Measurements from ENCODE around the gene CDH12.
"Not testable (repeated sequence)": the region's sequence is repeated elsewhere in the genome, so short reads cannot be mapped to it uniquely, and the experiment has no call there.

The CDH12 gene

GRCh38 chr5:22051881-22052280 lies 801.3 kb downstream of the CDH12 start:
- Histone ChIP-seq H3K27ac (ENCODE audit: low read depth, low read length) (no peak overlapping the region), H3K4me1 (ENCODE audit: control insufficient read depth, insufficient read depth, low read length) (peaks cover 6% of the 10 kb centered on the region; the same call in 1 of the 2 replicates), H3K27me3 (ENCODE audit: control insufficient read depth, insufficient read depth, low read length) (no peaks in the 10 kb centered on the region), H3K9ac (ENCODE audit: low read length) (no peak overlapping the region), H3K36me3 (ENCODE audit: control insufficient read depth, insufficient read depth, low read length) (no peaks in the 10 kb centered on the region), H3K9me3 (ENCODE audit: control insufficient read depth, insufficient read depth, low read depth, low read length) (no peaks in the 10 kb centered on the region), H3K4me3 (ENCODE audit: low read depth, low read length) (no peak overlapping the region)

- Histone ChIP-seq H3K9ac (ENCODE audit: low read length) (no peak overlapping the region), H3K27ac (ENCODE audit: low read depth, low read length) (no peak overlapping the region), H3K9me3 (ENCODE audit: control insufficient read depth, insufficient read depth, low read depth, low read length) (no peaks in the 10 kb centered on the region), H3K36me3 (ENCODE audit: control insufficient read depth, insufficient read depth, low read length) (no peaks in the 10 kb centered on the region), H3K4me3 (ENCODE audit: low read depth, low read length) (no peak overlapping the region), H3K4me1 (ENCODE audit: control insufficient read depth, insufficient read depth, low read length) (peaks cover 8% of the 10 kb centered on the region; the same call in 1 of the 2 replicates), H3K27me3 (ENCODE audit: control insufficient read depth, insufficient read depth, low read length) (no peaks in the 10 kb centered on the region)
These were observed 802.2 kb downstream of the CDH12 start for GRCh38 chr5:22050931-22051330.

GRCh38 chr5:22044229-22044628 lies 808.9 kb downstream of the CDH12 start:
- no peak overlapping the region for H3K4me3 ChIP-seq (ENCODE audit: low read depth, low read length)
- H3K9ac ChIP-seq (ENCODE audit: low read length): no peak overlapping the region
- H3K9me3 ChIP-seq (ENCODE audit: control insufficient read depth, insufficient read depth, low read depth, low read length): 0 out of 2 replicates have a peak, but pooled peaks cover 5% of the 10 kb centered on the region
- no peaks in the 10 kb centered on the region for H3K36me3 ChIP-seq (ENCODE audit: control insufficient read depth, insufficient read depth, low read length)
- H3K4me1 ChIP-seq (ENCODE audit: control insufficient read depth, insufficient read depth, low read length): peaks cover 9% of the 10 kb centered on the region; the same call in 1 of the 2 replicates
- no peak overlapping the region for H3K27ac ChIP-seq (ENCODE audit: low read depth, low read length)
- H3K27me3 ChIP-seq (ENCODE audit: control insufficient read depth, insufficient read depth, low read length): no peaks in the 10 kb centered on the region

- Histone ChIP-seq H3K9ac (ENCODE audit: low read length) (no peak overlapping the region), H3K36me3 (ENCODE audit: control insufficient read depth, insufficient read depth, low read length) (no peaks in the 10 kb centered on the region), H3K4me3 (ENCODE audit: low read depth, low read length) (no peak overlapping the region)
These were observed 817.1 kb downstream of the CDH12 start for GRCh38 chr5:22036061-22036460.

GRCh38 chr5:22033066-22033465 lies 820.1 kb downstream of the CDH12 start:
- Histone ChIP-seq H3K9me3 (ENCODE audit: control insufficient read depth, insufficient read depth, low read depth, low read length) (no peaks in the 10 kb centered on the region), H3K27me3 (ENCODE audit: control insufficient read depth, insufficient read depth, low read length) (no peaks in the 10 kb centered on the region), H3K36me3 (ENCODE audit: control insufficient read depth, insufficient read depth, low read length) (no peaks in the 10 kb centered on the region), H3K4me3 (ENCODE audit: low read depth, low read length) (no peak overlapping the region), H3K27ac (ENCODE audit: low read depth, low read length) (no peak overlapping the region), H3K4me1 (ENCODE audit: control insufficient read depth, insufficient read depth, low read length) (no peaks in the 10 kb centered on the region), H3K9ac (ENCODE audit: low read length) (no peak overlapping the region)

More at GRCh38 chr5:22036061-22036460, 817.1 kb downstream of the CDH12 start:
- Histone ChIP-seq H3K27ac (ENCODE audit: low read depth, low read length) (no peak overlapping the region), H3K4me1 (ENCODE audit: control insufficient read depth, insufficient read depth, low read length) (no peaks in the 10 kb centered on the region), H3K9me3 (ENCODE audit: control insufficient read depth, insufficient read depth, low read depth, low read length) (no peaks in the 10 kb centered on the region), H3K27me3 (ENCODE audit: control insufficient read depth, insufficient read depth, low read length) (no peaks in the 10 kb centered on the region)

GRCh38 chr5:22023784-22024183 lies 829.4 kb downstream of the CDH12 start:
- Histone ChIP-seq H3K27ac (ENCODE audit: low read depth, low read length) (no peak overlapping the region), H3K27me3 (ENCODE audit: control insufficient read depth, insufficient read depth, low read length) (no peaks in the 10 kb centered on the region), H3K9me3 (ENCODE audit: control insufficient read depth, insufficient read depth, low read depth, low read length) (no peaks in the 10 kb centered on the region), H3K9ac (ENCODE audit: low read length) (no peak overlapping the region), H3K4me1 (ENCODE audit: control insufficient read depth, insufficient read depth, low read length) (no peaks in the 10 kb centered on the region), H3K36me3 (ENCODE audit: control insufficient read depth, insufficient read depth, low read length) (no peaks in the 10 kb centered on the region), H3K4me3 (ENCODE audit: low read depth, low read length) (no peak overlapping the region)

GRCh38 chr5:22012893-22013292 lies 840.3 kb downstream of the CDH12 start:
- H3K9me3 ChIP-seq (ENCODE audit: control insufficient read depth, insufficient read depth, low read depth, low read length); H3K27me3 ChIP-seq (ENCODE audit: control insufficient read depth, insufficient read depth, low read length); H3K4me1 ChIP-seq (ENCODE audit: control insufficient read depth, insufficient read depth, low read length); H3K36me3 ChIP-seq (ENCODE audit: control insufficient read depth, insufficient read depth, low read length); H3K4me3 ChIP-seq (ENCODE audit: low read depth, low read length); H3K9ac ChIP-seq (ENCODE audit: low read length); H3K27ac ChIP-seq (ENCODE audit: low read depth, low read length): not testable (repeated sequence)

- H3K27ac ChIP-seq (ENCODE audit: low read depth, low read length); H3K9ac ChIP-seq (ENCODE audit: low read length); H3K27me3 ChIP-seq (ENCODE audit: control insufficient read depth, insufficient read depth, low read length); H3K4me3 ChIP-seq (ENCODE audit: low read depth, low read length); H3K36me3 ChIP-seq (ENCODE audit: control insufficient read depth, insufficient read depth, low read length); H3K9me3 ChIP-seq (ENCODE audit: control insufficient read depth, insufficient read depth, low read depth, low read length); H3K4me1 ChIP-seq (ENCODE audit: control insufficient read depth, insufficient read depth, low read length): not testable (repeated sequence)
These were observed 842.3 kb downstream of the CDH12 start for GRCh38 chr5:22010808-22011207.

GRCh38 chr5:22001097-22001496 lies 852.0 kb downstream of the CDH12 start:
- not testable (repeated sequence) for H3K36me3 ChIP-seq (ENCODE audit: control insufficient read depth, insufficient read depth, low read length); H3K9ac ChIP-seq (ENCODE audit: low read length); H3K4me1 ChIP-seq (ENCODE audit: control insufficient read depth, insufficient read depth, low read length); H3K27me3 ChIP-seq (ENCODE audit: control insufficient read depth, insufficient read depth, low read length); H3K27ac ChIP-seq (ENCODE audit: low read depth, low read length); H3K4me3 ChIP-seq (ENCODE audit: low read depth, low read length); H3K9me3 ChIP-seq (ENCODE audit: control insufficient read depth, insufficient read depth, low read depth, low read length)

- not testable (repeated sequence) for H3K4me1 ChIP-seq (ENCODE audit: control insufficient read depth, insufficient read depth, low read length); H3K36me3 ChIP-seq (ENCODE audit: control insufficient read depth, insufficient read depth, low read length); H3K27ac ChIP-seq (ENCODE audit: low read depth, low read length)
These were observed 867.3 kb downstream of the CDH12 start for GRCh38 chr5:21985799-21986198.

GRCh38 chr5:21951571-21951970 lies 901.6 kb downstream of the CDH12 start:
- H3K4me3 ChIP-seq (ENCODE audit: low read depth, low read length); H3K36me3 ChIP-seq (ENCODE audit: control insufficient read depth, insufficient read depth, low read length); H3K4me1 ChIP-seq (ENCODE audit: control insufficient read depth, insufficient read depth, low read length); H3K27ac ChIP-seq (ENCODE audit: low read depth, low read length); H3K27me3 ChIP-seq (ENCODE audit: control insufficient read depth, insufficient read depth, low read length); H3K9me3 ChIP-seq (ENCODE audit: control insufficient read depth, insufficient read depth, low read depth, low read length); H3K9ac ChIP-seq (ENCODE audit: low read length): not testable (repeated sequence)

More at GRCh38 chr5:21985799-21986198, 867.3 kb downstream of the CDH12 start:
- H3K9me3 ChIP-seq (ENCODE audit: control insufficient read depth, insufficient read depth, low read depth, low read length); H3K9ac ChIP-seq (ENCODE audit: low read length); H3K27me3 ChIP-seq (ENCODE audit: control insufficient read depth, insufficient read depth, low read length); H3K4me3 ChIP-seq (ENCODE audit: low read depth, low read length): not testable (repeated sequence)

- H3K9me3 ChIP-seq (ENCODE audit: control insufficient read depth, insufficient read depth, low read depth, low read length): peaks cover 15% of the 10 kb centered on the region
- no peak overlapping the region for H3K4me3 ChIP-seq (ENCODE audit: low read depth, low read length)
- H3K27ac ChIP-seq (ENCODE audit: low read depth, low read length): no peak overlapping the region
- no peak overlapping the region for H3K9ac ChIP-seq (ENCODE audit: low read length)
- no peaks in the 10 kb centered on the region for H3K36me3 ChIP-seq (ENCODE audit: control insufficient read depth, insufficient read depth, low read length)
- no peaks in the 10 kb centered on the region for H3K27me3 ChIP-seq (ENCODE audit: control insufficient read depth, insufficient read depth, low read length)
- H3K4me1 ChIP-seq (ENCODE audit: control insufficient read depth, insufficient read depth, low read length): no peaks in the 10 kb centered on the region
These were observed 922.0 kb downstream of the CDH12 start for GRCh38 chr5:21931116-21931515.

All from HUES6 (cell line).